MM.1S (cell line): ENCODE data around the gene ODF2.

ENCODE experiments used
- EZH2 ChIP-seq: fragments of 300-600 bp; sonication (generic); optimal IDR thresholded peaks from 2 replicates; pipeline ENCODE3; 2017; ENCODE audit warnings: low read depth, mild to moderate bottlenecking, antibody characterized with exemption, low read length, mixed read lengths
- EZH2phosphoT487 ChIP-seq: fragments of 300-600 bp; sonication (generic); IDR thresholded peaks from 2 replicates; pipeline ENCODE4 v1.6.1; 2018; ENCODE audit warnings: antibody characterized with exemption, low read length
- TF ChIP-seq, protein P1 (sequence below): fragments of 300-600 bp; sonication (generic); IDR thresholded peaks from 2 replicates; pipeline ENCODE4 v1.5.1; 2016; ENCODE audit warnings: antibody characterized with exemption, low read length, mixed read lengths

DNA sequence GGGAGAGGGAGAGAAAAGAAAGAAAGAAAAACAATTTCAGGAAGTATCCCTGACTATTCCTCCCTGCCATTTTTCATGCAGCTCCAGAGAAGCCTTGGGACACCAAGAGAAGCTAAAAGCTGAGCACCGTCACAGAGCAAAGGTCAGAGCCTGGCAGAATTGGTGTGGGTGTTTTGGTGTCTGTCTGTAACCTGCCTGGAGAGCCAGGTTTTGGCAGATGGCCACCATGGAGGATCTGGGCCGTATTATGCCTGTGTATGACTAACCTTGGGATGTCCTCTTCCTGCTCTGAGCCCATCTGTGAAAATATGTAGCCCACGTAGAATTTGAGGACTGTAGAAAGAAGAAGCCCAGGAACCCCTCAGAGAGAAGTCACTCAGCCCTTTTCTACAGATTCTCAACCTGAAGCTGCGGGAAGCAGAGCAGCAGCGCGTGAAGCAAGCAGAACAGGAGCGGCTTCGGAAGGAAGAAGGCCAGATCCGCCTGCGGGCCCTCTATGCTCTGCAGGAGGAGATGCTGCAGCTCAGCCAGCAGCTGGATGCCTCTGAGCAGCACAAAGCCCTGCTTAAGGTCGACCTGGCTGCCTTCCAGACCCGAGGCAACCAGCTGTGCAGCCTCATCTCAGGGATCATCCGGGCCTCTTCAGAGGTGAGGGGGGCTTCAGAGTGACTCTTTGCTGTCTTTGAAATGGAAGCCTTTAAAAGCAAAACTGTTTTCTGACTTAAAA, 67.6 kb downstream of the ODF2 start:
- TF ChIP-seq, protein P1, sequence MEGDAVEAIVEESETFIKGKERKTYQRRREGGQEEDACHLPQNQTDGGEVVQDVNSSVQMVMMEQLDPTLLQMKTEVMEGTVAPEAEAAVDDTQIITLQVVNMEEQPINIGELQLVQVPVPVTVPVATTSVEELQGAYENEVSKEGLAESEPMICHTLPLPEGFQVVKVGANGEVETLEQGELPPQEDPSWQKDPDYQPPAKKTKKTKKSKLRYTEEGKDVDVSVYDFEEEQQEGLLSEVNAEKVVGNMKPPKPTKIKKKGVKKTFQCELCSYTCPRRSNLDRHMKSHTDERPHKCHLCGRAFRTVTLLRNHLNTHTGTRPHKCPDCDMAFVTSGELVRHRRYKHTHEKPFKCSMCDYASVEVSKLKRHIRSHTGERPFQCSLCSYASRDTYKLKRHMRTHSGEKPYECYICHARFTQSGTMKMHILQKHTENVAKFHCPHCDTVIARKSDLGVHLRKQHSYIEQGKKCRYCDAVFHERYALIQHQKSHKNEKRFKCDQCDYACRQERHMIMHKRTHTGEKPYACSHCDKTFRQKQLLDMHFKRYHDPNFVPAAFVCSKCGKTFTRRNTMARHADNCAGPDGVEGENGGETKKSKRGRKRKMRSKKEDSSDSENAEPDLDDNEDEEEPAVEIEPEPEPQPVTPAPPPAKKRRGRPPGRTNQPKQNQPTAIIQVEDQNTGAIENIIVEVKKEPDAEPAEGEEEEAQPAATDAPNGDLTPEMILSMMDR = no peak
- TF ChIP-seq EZH2 (no peak), EZH2phosphoT487 (no peak)
